ENCODE measurements around the gene CPN2. TPM values are rescaled to one million over a fixed set of nuclear protein-coding genes. Genes with fewer than 3 reads are reported as not detected.

Gene CPN2
- total RNA-seq, 2 experiments from 2014 or later: not detected

GRCh38 chr3:194395778-194396538, 44.8 kb upstream of the CPN2 start:
- Histone ChIP-seq H3K4me1 (ENCODE audit: insufficient read depth, low read length, poor library complexity, severe bottlenecking) (peaks cover 9% of the 10 kb centered on the region), H3K9me3 (ENCODE audit: low read length) (peaks cover 7% of the 10 kb centered on the region), H3K9me2 (ENCODE audit: insufficient read depth, low read length) (no peaks in the 10 kb centered on the region), H3K79me2 (ENCODE audit: insufficient read depth, low read depth, low read length) (no peaks in the 10 kb centered on the region), H3K36me3 (ENCODE audit: insufficient read depth, low read length) (no peaks in the 10 kb centered on the region), H3K4me2 (ENCODE audit: low read length) (no peak overlapping the region), H3K4me3 (ENCODE audit: low read depth, low read length, poor library complexity, severe bottlenecking) (no peak overlapping the region), H3K27ac (ENCODE audit: low read depth, low read length, poor library complexity, severe bottlenecking) (no peak overlapping the region), H4K20me1 (ENCODE audit: insufficient read depth, low read length) (no peaks in the 10 kb centered on the region), H2AFZ (ENCODE audit: low read length) (no peak overlapping the region)
- CTCF ChIA-PET (ENCODE audit: unreplicated experiment): interaction anchor here (0.6 kb wide), 1 partner anchor 10 kb away, joined by 3 read pairs; no protein-coding TSS in a partner anchor
- POLR2A ChIA-PET: interaction anchor here (0.6 kb wide), 1 partner anchor 40 kb away, joined by 5 read pairs; no protein-coding TSS in a partner anchor
- no peak for DNase-seq (ENCODE audit: low spot score)
- intact Hi-C loops (cut with micrococcal nuclease; ENCODE audit: unreplicated experiment): no loop called here
- no TSS peak for BruUV-seq (replicated peaks)
- no peak for TF ChIP-seq CTCF (conservative IDR thresholded peaks at IDR 0.05; ENCODE audit: low read length)
- TF ChIP-seq EZH2phosphoT487 (IDR thresholded peaks at IDR 0.05; ENCODE audit: borderline replicate concordance, low read depth, low read length): no peak

- BruUV-seq (replicated peaks): no TSS peak
- ChIA-PET POLR2A (interaction anchor here (0.6 kb wide), 1 partner anchor 18 kb away, joined by 3 read pairs; no protein-coding TSS in a partner anchor), CTCF (ENCODE audit: unreplicated experiment) (no interaction called here)
- Histone ChIP-seq H2AFZ (ENCODE audit: low read length) (no peak overlapping the region), H3K4me2 (ENCODE audit: low read length) (no peak overlapping the region), H3K4me3 (ENCODE audit: low read depth, low read length, poor library complexity, severe bottlenecking) (no peak overlapping the region), H3K9me3 (ENCODE audit: low read length) (peaks cover 13% of the 10 kb centered on the region), H3K27ac (ENCODE audit: low read depth, low read length, poor library complexity, severe bottlenecking) (no peak overlapping the region), H4K20me1 (ENCODE audit: insufficient read depth, low read length) (no peaks in the 10 kb centered on the region), H3K36me3 (ENCODE audit: insufficient read depth, low read length) (no peaks in the 10 kb centered on the region), H3K79me2 (ENCODE audit: insufficient read depth, low read depth, low read length) (no peaks in the 10 kb centered on the region), H3K4me1 (ENCODE audit: insufficient read depth, low read length, poor library complexity, severe bottlenecking) (peaks cover 8% of the 10 kb centered on the region), H3K9me2 (ENCODE audit: insufficient read depth, low read length) (no peaks in the 10 kb centered on the region)
- intact Hi-C loops (cut with micrococcal nuclease; ENCODE audit: unreplicated experiment): no loop called here
- DNase-seq (ENCODE audit: low spot score): no peak
- TF ChIP-seq EZH2phosphoT487 (IDR thresholded peaks at IDR 0.05; ENCODE audit: borderline replicate concordance, low read depth, low read length) (no peak), CTCF (conservative IDR thresholded peaks at IDR 0.05; ENCODE audit: low read length) (no peak)
Observed at GRCh38 chr3:194395212-194395611, 44.1 kb upstream of the CPN2 start.

GRCh38 chr3:194392576-194392975, 41.4 kb upstream of the CPN2 start:
- POLR2A ChIA-PET: interaction anchor here (0.6 kb wide), 1 partner anchor 391 kb away, joined by 3 read pairs; no protein-coding TSS in a partner anchor
- Histone ChIP-seq H3K4me1 (ENCODE audit: insufficient read depth, low read length, poor library complexity, severe bottlenecking) (no peaks in the 10 kb centered on the region), H2AFZ (ENCODE audit: low read length) (no peak overlapping the region), H4K20me1 (ENCODE audit: insufficient read depth, low read length) (no peaks in the 10 kb centered on the region), H3K36me3 (ENCODE audit: insufficient read depth, low read length) (no peaks in the 10 kb centered on the region), H3K4me3 (ENCODE audit: low read depth, low read length, poor library complexity, severe bottlenecking) (no peak overlapping the region), H3K79me2 (ENCODE audit: insufficient read depth, low read depth, low read length) (no peaks in the 10 kb centered on the region), H3K4me2 (ENCODE audit: low read length) (no peak overlapping the region), H3K27ac (ENCODE audit: low read depth, low read length, poor library complexity, severe bottlenecking) (no peak overlapping the region), H3K9me3 (ENCODE audit: low read length) (peaks cover 13% of the 10 kb centered on the region), H3K9me2 (ENCODE audit: insufficient read depth, low read length) (no peaks in the 10 kb centered on the region)
- DNase-seq (ENCODE audit: low spot score): no peak
- BruUV-seq (replicated peaks): no TSS peak
- no peak for TF ChIP-seq EZH2phosphoT487 (IDR thresholded peaks at IDR 0.05; ENCODE audit: borderline replicate concordance, low read depth, low read length)
- TF ChIP-seq CTCF (conservative IDR thresholded peaks at IDR 0.05; ENCODE audit: low read length): no peak
- CTCF ChIA-PET (ENCODE audit: unreplicated experiment): no interaction called here
- intact Hi-C loops (cut with micrococcal nuclease; ENCODE audit: unreplicated experiment): no loop called here

Data from OCI-LY7 (cell line).